Measurements from ENCODE around the gene MCOLN1. TPM values are rescaled to one million over a fixed set of nuclear protein-coding genes. Genes with fewer than 3 reads are reported as not detected.

The MCOLN1 gene
- total and polyA plus RNA-seq, 2 of the 8 experiments (the other 6 are each of a cell fraction or from before 2014, with no cell fraction given) = 19.1 to 40.0 TPM

GRCh38 chr19:7545904-7546303 is 23.5 kb downstream of the MCOLN1 start:
- Histone ChIP-seq H2AFZ (ENCODE audit: low read length) (no peak overlapping the region), H3K79me2 (ENCODE audit: control insufficient read depth in 1 of 2, insufficient read depth in 2 of 2, low read length in 2 of 2) (no peaks in the 10 kb centered on the region), H2AK5ac (ENCODE audit: low read depth, low read length) (no peak overlapping the region), H2BK20ac (ENCODE audit: low read length) (no peak overlapping the region), H3K4me2 (ENCODE audit: insufficient read depth in 1 of 2, low read depth in 2 of 2, low read length in 2 of 2) (no peak overlapping the region), H4K20me1 (replicated peaks in 1 of 2; ENCODE audit: control insufficient read depth in 1 of 2, insufficient read depth in 2 of 2, low read length in 2 of 2) (no peaks in the 10 kb centered on the region), H3K56ac (replicated peaks; ENCODE audit: insufficient read length, low read depth, low read length) (no peak overlapping the region), H2BK12ac (ENCODE audit: low read depth, low read length) (no peak overlapping the region), H3K36me3 (ENCODE audit: control insufficient read depth in 2 of 4, insufficient read depth in 4 of 4, low read length in 3 of 4) (peaks cover 3 to 26% (median 16%) of the 10 kb centered on the region in 4 experiments; a peak in 7 of 8 replicates), H2BK120ac (replicated peaks; ENCODE audit: low read depth, low read length) (no peak overlapping the region), H4K8ac (ENCODE audit: extremely low read depth, insufficient read depth, low read length) (no peak overlapping the region), H2BK5ac (ENCODE audit: low read depth, low read length) (no peak overlapping the region), H3K9me3 (ENCODE audit: insufficient read depth in 2 of 2, low read depth in 1 of 2, low read length in 1 of 2) (no peaks in the 10 kb centered on the region), H4K5ac (ENCODE audit: insufficient read length, low read depth, low read length) (no peak overlapping the region), H3K23ac (ENCODE audit: insufficient read length) (no peak overlapping the region), H3K79me1 (ENCODE audit: low read depth, low read length) (no peaks in the 10 kb centered on the region), H3K27me3 (replicated peaks in 1 of 4; ENCODE audit: control insufficient read depth in 3 of 4, extremely low read depth in 1 of 4, insufficient read depth in 3 of 4, low read length in 3 of 4) (no peaks in the 10 kb centered on the region), H4K91ac (replicated peaks; ENCODE audit: insufficient read length, low read length) (no peak overlapping the region), H3K14ac (ENCODE audit: insufficient read length) (no peak overlapping the region), H3K4me1 (replicated peaks in 1 of 4; ENCODE audit: control insufficient read depth in 3 of 4, insufficient read depth in 4 of 4, low read length in 3 of 4) (peaks cover 0 to 7% (median 5%) of the 10 kb centered on the region in 4 experiments; a peak in 4 of 7 replicates), H2BK15ac (ENCODE audit: low read length) (no peak overlapping the region), H3K27ac (ENCODE audit: low read depth, low read length) (no peak overlapping the region), H3K9ac (replicated peaks in 1 of 4; ENCODE audit: extremely low read depth in 1 of 4, low read depth in 3 of 4, low read length in 3 of 4) (no peak overlapping the region), H3K23me2 (ENCODE audit: low read depth, low read length) (peaks cover 2% of the 10 kb centered on the region; the same call in 1 of the 2 replicates), H3K4ac (replicated peaks; ENCODE audit: insufficient read length, low read depth, low read length) (no peak overlapping the region), H3K18ac (ENCODE audit: extremely low read depth, low read length) (no peak overlapping the region), H3K4me3 (ENCODE audit: extremely low read depth in 1 of 4, insufficient read depth in 2 of 4, low read depth in 3 of 4, low read length in 4 of 4) (no peak overlapping the region)
- DNase-seq (ENCODE audit: low read depth in 1 of 2, low spot score in 2 of 2) = no peak
- FAIRE-seq = no peak
- ChIA-PET CTCF (ENCODE audit: partially characterized antibody) (interaction anchor here (1.6 kb wide), 1 partner anchor 22 kb away, joined by 3 read pairs; no protein-coding TSS in a partner anchor), POLR2A (ENCODE audit: partially characterized antibody) (interaction anchor here (0.6 kb wide), 1 partner anchor 71 kb away, joined by 7 read pairs; no protein-coding TSS in a partner anchor)
- 90% methylated on average over 1 of the region's 1 CpG; no CpG with 5 or more reads in 1 of the 2 experiments for WGBS, 2 experiments (ENCODE audit: extremely low coverage in 1 of 2, insufficient coverage in 1 of 2, insufficient read length in 1 of 2, insufficient replicate concordance in 2 of 2, low coverage in 1 of 2, low lambda C conversion rate in 2 of 2, missing lambda C conversion rate in 1 of 2)
- TF ChIP-seq CREB1 (IDR thresholded peaks at IDR 0.05) (no peak), ATF3 (IDR thresholded peaks at IDR 0.05; ENCODE audit: insufficient read depth, low read depth, low read length) (no peak), HDAC2 (IDR thresholded peaks at IDR 0.05; ENCODE audit: borderline replicate concordance in 1 of 2, low read depth in 2 of 2, low read length in 2 of 2) (no peak), ATF2 (IDR thresholded peaks at IDR 0.05; ENCODE audit: low read length) (no peak), CBX8 (IDR thresholded peaks at IDR 0.05; ENCODE audit: borderline replicate concordance, low read depth, low read length) (no peak), CTBP2 (IDR thresholded peaks at IDR 0.05; ENCODE audit: borderline replicate concordance, insufficient read depth, insufficient read length, low read length) (no peak), SIRT6 (IDR thresholded peaks at IDR 0.05; ENCODE audit: low read length) (no peak), BCL11A (IDR thresholded peaks at IDR 0.05; ENCODE audit: low read depth in 2 of 2, low read length in 2 of 2) (no peak)
